GM21529 (cell line): ENCODE data around the gene SCNM1.
A peak's percentile ranks its signal among the peaks of the same experiment; 100 is the strongest.

Source experiments
- ATAC-seq: cut with Tn5 transposase; IDR thresholded peaks from one replicate; pipeline ENCODE4 v1.9.1; 2021; ENCODE audit not compliant: unreplicated experiment

The SCNM1 gene

GRCh38 chr1:151165738-151166504 is at the start of gene SCNM1, which contains the start of gene LYSMD1:
TSS of gene SCNM1 (plus strand) at chr1:151166144. CDS start at chr1:151166153, 9 bp downstream.
TSS of gene LYSMD1 (minus strand) at chr1:151165902. CDS start at chr1:151165258, 644 bp downstream.
- ATAC-seq, result peak; percentile 85

- ATAC-seq, result no peak
Measured at GRCh38 chr1:151124763-151125403, 41.1 kb upstream of the SCNM1 start.

- ATAC-seq, result no peak
Measured at GRCh38 chr1:151128800-151129199, 37.1 kb upstream of the SCNM1 start.

GRCh38 chr1:151130987-151131586 is 34.9 kb upstream of the SCNM1 start:
- ATAC-seq, result peak; percentile 68

GRCh38 chr1:151131701-151132334 is 34.1 kb upstream of the SCNM1 start:
- ATAC-seq, result no peak

- ATAC-seq, result no peak
Measured at GRCh38 chr1:151132335-151133017, 33.5 kb upstream of the SCNM1 start.

- no peak for ATAC-seq
Measured at GRCh38 chr1:151133018-151133806, 32.7 kb upstream of the SCNM1 start.

- no peak for ATAC-seq
Measured at GRCh38 chr1:151134396-151134795, 31.5 kb upstream of the SCNM1 start.

GRCh38 chr1:151134991-151135390 is 31.0 kb upstream of the SCNM1 start:
- ATAC-seq, result no peak

GRCh38 chr1:151135433-151136385 is 30.2 kb upstream of the SCNM1 start:
- no peak for ATAC-seq

GRCh38 chr1:151137789-151138188 is 28.2 kb upstream of the SCNM1 start:
- ATAC-seq, result no peak

GRCh38 chr1:151142411-151143056 is 23.4 kb upstream of the SCNM1 start:
- ATAC-seq, result no peak

GRCh38 chr1:151143057-151143435 is 22.9 kb upstream of the SCNM1 start:
- ATAC-seq, result no peak

- ATAC-seq, result no peak
Measured at GRCh38 chr1:151143986-151144385, 22.0 kb upstream of the SCNM1 start.

GRCh38 chr1:151144474-151145303 is 21.3 kb upstream of the SCNM1 start:
- no peak for ATAC-seq

- no peak for ATAC-seq
Measured at GRCh38 chr1:151145304-151146071, 20.5 kb upstream of the SCNM1 start.

GRCh38 chr1:151146072-151146411 is 19.9 kb upstream of the SCNM1 start:
- ATAC-seq, result peak; percentile 6
